ENCODE measurements around the gene RIMBP2.
A peak's percentile ranks its signal among the peaks of the same experiment; 100 is the strongest.

Gene RIMBP2

DNA sequence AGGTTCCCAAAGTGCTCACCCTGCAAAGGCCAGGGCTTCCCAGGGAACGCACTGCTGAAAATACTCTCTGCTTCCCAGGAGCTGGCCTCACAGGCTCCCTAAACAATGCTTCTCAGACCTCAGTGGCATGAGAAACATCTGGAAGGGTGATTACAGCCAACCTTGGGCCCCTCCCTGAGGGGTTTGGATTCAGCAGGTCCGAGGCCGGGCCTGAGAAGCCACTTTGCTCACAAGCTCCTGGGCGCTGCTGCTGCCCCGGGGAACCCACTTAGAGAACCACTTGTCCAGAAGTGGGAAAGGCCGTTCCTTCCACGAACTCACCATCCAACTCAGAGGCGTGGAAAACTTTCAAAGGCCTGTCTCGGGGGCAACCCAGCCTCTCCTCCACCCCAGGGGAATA, 247.9 kb downstream of the RIMBP2 start:
- TF ChIP-seq, protein P1, sequence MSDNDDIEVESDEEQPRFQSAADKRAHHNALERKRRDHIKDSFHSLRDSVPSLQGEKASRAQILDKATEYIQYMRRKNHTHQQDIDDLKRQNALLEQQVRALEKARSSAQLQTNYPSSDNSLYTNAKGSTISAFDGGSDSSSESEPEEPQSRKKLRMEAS (IDR thresholded peaks at IDR 0.05; ENCODE audit: low read depth, low read length), result no peak
- TF ChIP-seq MYC (IDR thresholded peaks at IDR 0.05; ENCODE audit: low read depth, low read length) (no peak), POLR2A (IDR thresholded peaks at IDR 0.05; ENCODE audit: extremely low read depth, insufficient read length) (no peak)
- TF ChIP-seq, protein P2, sequence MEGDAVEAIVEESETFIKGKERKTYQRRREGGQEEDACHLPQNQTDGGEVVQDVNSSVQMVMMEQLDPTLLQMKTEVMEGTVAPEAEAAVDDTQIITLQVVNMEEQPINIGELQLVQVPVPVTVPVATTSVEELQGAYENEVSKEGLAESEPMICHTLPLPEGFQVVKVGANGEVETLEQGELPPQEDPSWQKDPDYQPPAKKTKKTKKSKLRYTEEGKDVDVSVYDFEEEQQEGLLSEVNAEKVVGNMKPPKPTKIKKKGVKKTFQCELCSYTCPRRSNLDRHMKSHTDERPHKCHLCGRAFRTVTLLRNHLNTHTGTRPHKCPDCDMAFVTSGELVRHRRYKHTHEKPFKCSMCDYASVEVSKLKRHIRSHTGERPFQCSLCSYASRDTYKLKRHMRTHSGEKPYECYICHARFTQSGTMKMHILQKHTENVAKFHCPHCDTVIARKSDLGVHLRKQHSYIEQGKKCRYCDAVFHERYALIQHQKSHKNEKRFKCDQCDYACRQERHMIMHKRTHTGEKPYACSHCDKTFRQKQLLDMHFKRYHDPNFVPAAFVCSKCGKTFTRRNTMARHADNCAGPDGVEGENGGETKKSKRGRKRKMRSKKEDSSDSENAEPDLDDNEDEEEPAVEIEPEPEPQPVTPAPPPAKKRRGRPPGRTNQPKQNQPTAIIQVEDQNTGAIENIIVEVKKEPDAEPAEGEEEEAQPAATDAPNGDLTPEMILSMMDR (IDR thresholded peaks at IDR 0.05; ENCODE audit: low read depth, low read length), result no peak
- no peak for DNase-seq (ENCODE audit: low read depth)
- H3K4me3 ChIP-seq (ENCODE audit: low read depth, low read length), result no peak overlapping the region

DNA sequence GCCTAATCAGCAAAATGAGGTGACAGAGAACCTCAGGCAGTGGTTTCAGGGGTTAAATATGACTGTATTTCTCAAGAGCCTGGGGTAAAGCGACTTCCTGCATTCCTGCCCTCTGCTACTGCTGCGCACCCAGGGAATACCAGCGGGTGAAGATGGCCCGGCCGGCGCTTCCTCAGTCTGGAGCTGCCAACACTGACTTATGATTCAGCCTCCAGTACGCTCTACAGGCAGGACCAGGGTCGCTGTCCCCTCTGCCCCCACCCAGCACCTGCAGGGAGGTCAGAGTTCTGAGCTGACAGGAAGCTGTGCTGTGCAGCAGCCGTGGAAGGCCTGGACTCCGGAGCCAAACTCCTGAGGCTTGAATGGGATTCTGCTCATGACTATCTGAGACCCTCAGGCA, 250.5 kb downstream of the RIMBP2 start:
- DNase-seq (ENCODE audit: low read depth), result peak; percentile 19
- TF ChIP-seq POLR2A (IDR thresholded peaks at IDR 0.05; ENCODE audit: extremely low read depth, insufficient read length) (no peak), MYC (IDR thresholded peaks at IDR 0.05; ENCODE audit: low read depth, low read length) (no peak)
- TF ChIP-seq, protein P1 (IDR thresholded peaks at IDR 0.05; ENCODE audit: low read depth, low read length), result no peak
- TF ChIP-seq, protein P2 (IDR thresholded peaks at IDR 0.05; ENCODE audit: low read depth, low read length), result no peak
- H3K4me3 ChIP-seq (ENCODE audit: low read depth, low read length), result no peak overlapping the region

DNA sequence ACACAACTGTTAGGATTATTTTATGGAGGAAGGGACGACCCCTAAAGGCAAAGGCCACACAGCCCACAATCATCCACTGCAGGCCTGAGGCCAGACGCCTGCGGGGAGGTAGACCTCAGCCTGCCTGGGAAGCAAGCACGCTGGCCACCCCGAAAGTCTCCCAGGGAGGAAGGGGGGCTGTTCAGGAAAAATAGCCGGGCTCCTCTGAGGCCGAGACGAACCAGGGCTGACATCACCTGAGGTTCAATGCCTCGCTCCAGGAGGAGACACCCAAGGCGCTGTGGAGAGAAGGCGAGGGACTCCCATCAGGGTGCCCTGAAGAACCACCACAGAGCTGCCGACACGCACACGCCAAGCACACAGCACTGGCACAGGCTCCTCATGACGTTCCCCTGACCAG, 251.1 kb downstream of the RIMBP2 start:
- DNase-seq (ENCODE audit: low read depth), result no peak
- H3K4me3 ChIP-seq (ENCODE audit: low read depth, low read length), result no peak overlapping the region
- no peak for TF ChIP-seq POLR2A (IDR thresholded peaks at IDR 0.05; ENCODE audit: extremely low read depth, insufficient read length)
- TF ChIP-seq, protein P1 (IDR thresholded peaks at IDR 0.05; ENCODE audit: low read depth, low read length), result no peak
- TF ChIP-seq MYC (IDR thresholded peaks at IDR 0.05; ENCODE audit: low read depth, low read length), result no peak
- TF ChIP-seq, protein P2 (IDR thresholded peaks at IDR 0.05; ENCODE audit: low read depth, low read length), result no peak

DNA sequence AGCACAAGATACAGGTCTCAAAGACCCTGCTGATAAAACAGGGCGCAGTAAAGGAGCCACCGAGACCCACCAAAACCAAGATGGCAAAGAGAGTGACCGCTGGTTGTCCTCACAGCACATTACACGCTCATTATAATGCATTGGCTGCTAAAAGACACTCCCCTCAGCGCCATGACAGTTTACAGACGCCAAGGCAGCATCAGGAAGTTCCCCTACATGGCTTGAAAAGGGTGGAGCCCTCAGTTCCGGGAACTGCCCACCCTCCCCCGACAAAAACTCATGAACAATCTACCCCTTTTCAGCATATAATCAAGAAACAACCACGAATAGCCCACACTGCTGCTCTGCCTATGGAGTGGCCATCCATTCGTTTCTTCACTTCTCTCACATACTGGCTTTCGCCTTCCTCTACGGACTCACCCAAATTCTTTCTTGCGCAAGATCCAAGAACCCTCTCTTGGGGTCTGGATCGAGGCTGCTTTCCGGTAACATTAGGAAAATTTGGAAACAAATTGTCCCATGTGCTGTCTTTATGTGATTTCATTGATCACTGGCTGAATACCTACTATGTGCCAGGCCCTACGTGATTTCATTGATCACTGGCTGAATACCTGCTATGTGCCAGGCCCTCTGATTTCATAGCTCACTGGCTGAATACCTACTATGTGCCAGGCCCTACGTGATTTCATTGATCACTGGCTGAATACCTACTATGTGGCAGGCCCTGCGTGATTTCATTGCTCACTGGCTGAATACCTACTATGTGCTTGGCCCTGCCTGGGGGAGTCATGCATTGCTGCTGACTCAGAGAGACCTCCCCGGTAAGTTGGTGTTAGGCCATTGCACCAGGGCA, 252.1 kb downstream of the RIMBP2 start:
- TF ChIP-seq POLR2A (IDR thresholded peaks at IDR 0.05; ENCODE audit: extremely low read depth, insufficient read length), result no peak
- TF ChIP-seq, protein P2 (IDR thresholded peaks at IDR 0.05; ENCODE audit: low read depth, low read length), result no peak
- no peak for TF ChIP-seq MYC (IDR thresholded peaks at IDR 0.05; ENCODE audit: low read depth, low read length)
- TF ChIP-seq, protein P1 (IDR thresholded peaks at IDR 0.05; ENCODE audit: low read depth, low read length), result no peak
- peak; percentile 24 for DNase-seq (ENCODE audit: low read depth)
- H3K4me3 ChIP-seq (ENCODE audit: low read depth, low read length), result no peak overlapping the region

DNA sequence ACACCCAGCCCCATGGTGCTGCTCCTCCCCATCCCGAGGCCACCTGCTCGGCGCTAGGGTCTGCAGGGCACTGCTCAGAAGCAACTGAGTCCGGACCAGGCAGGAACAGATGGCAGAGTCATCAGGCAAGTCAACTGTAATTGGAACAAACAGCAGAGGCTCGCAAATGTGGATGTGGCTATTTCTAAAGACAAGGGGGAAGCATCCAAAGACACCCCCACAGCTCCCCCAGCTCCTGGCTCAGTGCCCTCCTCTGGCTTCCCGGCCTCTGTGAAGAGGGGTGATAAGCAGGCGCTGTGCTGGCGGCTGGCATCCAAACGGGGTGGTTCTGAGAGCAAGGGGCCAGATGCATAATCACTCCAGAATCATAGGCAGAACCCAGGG, 252.8 kb downstream of the RIMBP2 start:
- TF ChIP-seq, protein P2 (IDR thresholded peaks at IDR 0.05; ENCODE audit: low read depth, low read length), result no peak
- TF ChIP-seq POLR2A (IDR thresholded peaks at IDR 0.05; ENCODE audit: extremely low read depth, insufficient read length), result no peak
- no peak for TF ChIP-seq MYC (IDR thresholded peaks at IDR 0.05; ENCODE audit: low read depth, low read length)
- TF ChIP-seq, protein P1 (IDR thresholded peaks at IDR 0.05; ENCODE audit: low read depth, low read length), result no peak
- no peak overlapping the region for H3K4me3 ChIP-seq (ENCODE audit: low read depth, low read length)
- no peak for DNase-seq (ENCODE audit: low read depth)
